SU-DHL-6 (cell line): Measurements from ENCODE around the gene KCNIP3.

Experiments used
- H2AFZ ChIP-seq: fragments of 200-600 bp; sonication (generic); 2 replicates; pipeline ENCODE4 v1.6.1; 2014; ENCODE audit warnings: low read depth, mild to moderate bottlenecking, moderate library complexity, mixed read lengths, antibody characterized with exemption, low read length; ENCODE audit not compliant: severe bottlenecking
- H3F3A ChIP-seq: fragments of 200-600 bp; shearing (Covaris generic); 2 replicates; pipeline ENCODE4 v1.6.0; 2016; ENCODE audit warnings: antibody characterized with exemption, mild to moderate bottlenecking; ENCODE audit not compliant: insufficient read depth
- H3K27ac ChIP-seq: fragments of 200-600 bp; sonication (generic); 2 replicates; pipeline ENCODE4 v1.5.1; 2016; ENCODE audit warnings: low read depth, mild to moderate bottlenecking, low read length, moderate library complexity, mixed read lengths
- H3K27me3 ChIP-seq: fragments of 200-600 bp; sonication (generic), shearing (Covaris generic); 2 replicates; pipeline ENCODE4 v1.6.0; 2014; ENCODE audit warnings: mild to moderate bottlenecking, low read length
- H3K36me3 ChIP-seq: fragments of 200-600 bp; sonication (generic); 2 replicates; pipeline ENCODE4 v1.6.1; 2014; ENCODE audit warnings: mild to moderate bottlenecking, low read length, mixed read lengths
- H3K4me2 ChIP-seq: fragments of 300-600, 200-600 bp; shearing (Covaris generic), sonication (generic); 2 replicates; pipeline ENCODE4 v1.6.0; 2014; ENCODE audit warnings: low read length, low read depth, mild to moderate bottlenecking; ENCODE audit not compliant: poor library complexity, severe bottlenecking
- H3K4me3 ChIP-seq: fragments of 200-600 bp; sonication (generic); 2 replicates; pipeline ENCODE4 v1.5.1; 2014; ENCODE audit warnings: antibody characterized with exemption, low read length, mild to moderate bottlenecking, mixed read lengths; ENCODE audit not compliant: insufficient read depth, poor library complexity, severe bottlenecking
- H3K79me2 ChIP-seq: fragments of 200-600 bp; sonication (generic); 2 replicates; pipeline ENCODE4 v1.6.1; 2014; ENCODE audit warnings: mild to moderate bottlenecking, low read length, moderate library complexity; ENCODE audit not compliant: insufficient read depth
- H3K9ac ChIP-seq: fragments of 200-600 bp; sonication (generic); 2 replicates; pipeline ENCODE4 v1.7.0; 2014; ENCODE audit warnings: mild to moderate bottlenecking, low read length
- H3K9me2 ChIP-seq: fragments of 200-600 bp; sonication (generic); replicated peaks from 2 replicates; pipeline ENCODE4 v1.6.1; 2014; ENCODE audit warnings: low read length; ENCODE audit not compliant: insufficient read depth
- H3K9me3 ChIP-seq: fragments of 200-600 bp; sonication (generic); 2 replicates; pipeline ENCODE4 v1.6.1; 2014; ENCODE audit warnings: low read length, mixed read lengths; ENCODE audit not compliant: insufficient read depth
- H4K20me1 ChIP-seq: fragments of 200-600 bp; sonication (generic); 2 replicates; pipeline ENCODE4 v1.6.1; 2014; ENCODE audit warnings: low read depth, mild to moderate bottlenecking, antibody characterized with exemption, low read length, moderate library complexity, mixed read lengths
- EZH2phosphoT487 ChIP-seq: fragments of 200-600 bp; sonication (generic), shearing (Covaris generic); conservative IDR thresholded peaks from 2 replicates; pipeline ENCODE4 v1.6.1; 2018; ENCODE audit warnings: mild to moderate bottlenecking, antibody characterized with exemption, low read length, moderate library complexity, mixed read lengths
- TF ChIP-seq, protein P1 (sequence below): fragments of 200-600 bp; sonication (generic); IDR thresholded peaks from one replicate; pipeline ENCODE4 v1.5.1; 2017; ENCODE audit warnings: antibody characterized with exemption, mild to moderate bottlenecking, low read length, moderate library complexity; ENCODE audit not compliant: insufficient read depth, poor library complexity, severe bottlenecking

The KCNIP3 gene

GRCh38 chr2:95287806-95288205 is 9.3 kb upstream of the KCNIP3 start:
- Histone ChIP-seq H3K9me2 (no peaks in the 10 kb centered on the region), H4K20me1 (no peaks in the 10 kb centered on the region), H3K27me3 (no peaks in the 10 kb centered on the region), H3F3A (no peaks in the 10 kb centered on the region), H3K27ac (no peak overlapping the region), H3K79me2 (no peaks in the 10 kb centered on the region), H2AFZ (no peak overlapping the region), H3K4me2 (no peak overlapping the region), H3K9me3 (no peaks in the 10 kb centered on the region), H3K4me3 (no peak overlapping the region), H3K36me3 (no peaks in the 10 kb centered on the region), H3K9ac (no peak overlapping the region)
- no peak for TF ChIP-seq EZH2phosphoT487
- TF ChIP-seq, protein P1, sequence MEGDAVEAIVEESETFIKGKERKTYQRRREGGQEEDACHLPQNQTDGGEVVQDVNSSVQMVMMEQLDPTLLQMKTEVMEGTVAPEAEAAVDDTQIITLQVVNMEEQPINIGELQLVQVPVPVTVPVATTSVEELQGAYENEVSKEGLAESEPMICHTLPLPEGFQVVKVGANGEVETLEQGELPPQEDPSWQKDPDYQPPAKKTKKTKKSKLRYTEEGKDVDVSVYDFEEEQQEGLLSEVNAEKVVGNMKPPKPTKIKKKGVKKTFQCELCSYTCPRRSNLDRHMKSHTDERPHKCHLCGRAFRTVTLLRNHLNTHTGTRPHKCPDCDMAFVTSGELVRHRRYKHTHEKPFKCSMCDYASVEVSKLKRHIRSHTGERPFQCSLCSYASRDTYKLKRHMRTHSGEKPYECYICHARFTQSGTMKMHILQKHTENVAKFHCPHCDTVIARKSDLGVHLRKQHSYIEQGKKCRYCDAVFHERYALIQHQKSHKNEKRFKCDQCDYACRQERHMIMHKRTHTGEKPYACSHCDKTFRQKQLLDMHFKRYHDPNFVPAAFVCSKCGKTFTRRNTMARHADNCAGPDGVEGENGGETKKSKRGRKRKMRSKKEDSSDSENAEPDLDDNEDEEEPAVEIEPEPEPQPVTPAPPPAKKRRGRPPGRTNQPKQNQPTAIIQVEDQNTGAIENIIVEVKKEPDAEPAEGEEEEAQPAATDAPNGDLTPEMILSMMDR: no peak

- Histone ChIP-seq H3K9me3 (no peaks in the 10 kb centered on the region), H3K9ac (no peak overlapping the region), H3K36me3 (no peaks in the 10 kb centered on the region), H3K9me2 (no peaks in the 10 kb centered on the region), H3F3A (no peaks in the 10 kb centered on the region), H2AFZ (no peak overlapping the region), H4K20me1 (no peaks in the 10 kb centered on the region), H3K27ac (no peak overlapping the region), H3K79me2 (no peaks in the 10 kb centered on the region), H3K4me3 (no peak overlapping the region), H3K4me2 (no peak overlapping the region), H3K27me3 (no peaks in the 10 kb centered on the region)
- TF ChIP-seq, protein P1: no peak
- no peak for TF ChIP-seq EZH2phosphoT487
These were observed 7.9 kb upstream of the KCNIP3 start for GRCh38 chr2:95289253-95289652.

- Histone ChIP-seq H3F3A (no peaks in the 10 kb centered on the region), H3K27ac (no peak overlapping the region), H2AFZ (no peak overlapping the region), H3K9ac (no peak overlapping the region), H3K36me3 (no peaks in the 10 kb centered on the region), H3K79me2 (no peaks in the 10 kb centered on the region), H3K9me3 (no peaks in the 10 kb centered on the region), H3K27me3 (no peaks in the 10 kb centered on the region), H3K4me2 (no peak overlapping the region), H4K20me1 (no peaks in the 10 kb centered on the region), H3K4me3 (no peak overlapping the region), H3K9me2 (no peaks in the 10 kb centered on the region)
- TF ChIP-seq, protein P1: no peak
- no peak for TF ChIP-seq EZH2phosphoT487
These were observed 5.9 kb upstream of the KCNIP3 start for GRCh38 chr2:95291222-95291621.
